Measurements from ENCODE around the gene TMA7.

DNA sequence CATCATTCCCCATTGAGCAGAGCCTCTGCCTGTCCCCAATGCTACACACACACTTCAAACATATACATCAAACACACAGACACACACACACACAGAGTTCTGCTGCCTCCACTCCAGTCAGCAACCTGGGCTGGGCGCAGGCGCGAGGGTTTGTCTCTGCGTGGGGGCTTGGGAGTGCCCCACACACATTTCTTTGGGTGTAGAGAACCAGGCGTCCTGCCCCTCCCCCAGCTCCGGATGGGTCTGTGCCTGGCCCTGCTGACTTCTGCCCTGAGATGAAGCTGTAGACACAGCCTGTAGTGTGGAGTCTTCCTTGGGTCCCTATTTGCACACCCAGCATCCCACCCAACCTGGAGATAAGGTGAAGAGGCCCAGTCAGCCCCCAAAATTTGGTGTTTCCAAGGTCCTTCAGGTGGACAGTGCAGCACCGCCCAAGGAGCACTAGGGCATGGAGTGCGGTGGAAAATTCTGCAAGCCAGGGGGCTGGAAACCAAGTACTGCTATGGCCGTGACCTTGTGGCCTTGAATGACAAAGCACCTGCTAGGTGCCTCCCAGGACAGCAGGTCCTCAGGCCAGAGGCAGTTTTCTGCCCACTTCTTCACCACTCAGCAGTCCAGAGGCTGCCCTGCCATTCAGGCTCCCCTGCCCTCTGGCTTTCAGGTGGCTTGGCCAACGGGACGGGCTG, 41.2 kb upstream of the TMA7 start:
- TF ChIP-seq POLR2A (IDR thresholded peaks at IDR 0.05; ENCODE audit: low read depth, low read length): no peak
- no peak for TF ChIP-seq POLR2AphosphoS5 (IDR thresholded peaks at IDR 0.05; ENCODE audit: low read depth, low read length)

All from GM12892 (cell line).